Measurements from ENCODE around the gene SKAP2.

SKAP2 gene

GRCh38 chr7:26864309-26865093, at the start of gene SKAP2:
TSS of gene SKAP2 (minus strand) at chr7:26864590. CDS start at chr7:26864429, 161 bp downstream.
- peak; percentile 43 for FAIRE-seq

GRCh38 chr7:26912933-26913536, 48.6 kb upstream of the SKAP2 start:
- no peak for FAIRE-seq

DNA sequence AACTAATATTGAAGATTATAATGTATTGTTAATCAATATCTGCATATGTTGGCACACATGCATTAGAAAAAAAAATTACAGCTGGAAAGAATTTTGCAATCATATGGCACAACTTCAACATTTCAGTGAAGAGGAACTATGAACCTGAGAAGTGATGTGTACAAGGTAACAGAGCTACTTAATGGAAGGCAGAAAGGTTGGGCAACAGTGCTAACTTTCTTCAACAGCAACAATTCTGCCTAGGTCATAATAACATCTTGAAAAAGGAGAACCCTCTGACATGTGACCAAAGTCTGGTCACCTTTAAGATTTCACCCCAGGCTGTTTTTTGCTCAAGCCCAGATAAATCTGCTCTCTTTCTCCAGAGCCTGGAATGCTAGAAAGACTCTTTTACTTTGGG, 47.9 kb upstream of the SKAP2 start:
- FAIRE-seq, result no peak

DNA sequence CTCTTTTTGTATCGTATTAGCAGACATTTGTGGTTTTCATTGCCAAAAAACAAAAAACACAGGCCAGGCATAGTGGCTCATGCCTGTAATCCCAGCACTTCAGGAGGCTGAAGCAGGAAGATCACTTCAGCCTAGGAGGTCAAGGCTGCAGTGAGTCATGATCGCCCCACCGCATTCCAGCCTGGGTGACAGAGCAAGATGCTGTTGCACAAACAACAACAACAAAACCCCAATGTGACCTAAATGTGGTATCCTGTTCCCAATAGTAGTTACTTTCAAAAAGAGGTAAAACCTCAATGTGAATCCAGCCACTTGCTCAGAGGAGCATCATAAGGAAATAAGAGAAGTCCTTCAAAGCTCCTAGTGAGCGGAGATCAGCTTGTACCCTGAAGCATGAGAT, 45.8 kb upstream of the SKAP2 start:
- FAIRE-seq, result no peak

DNA sequence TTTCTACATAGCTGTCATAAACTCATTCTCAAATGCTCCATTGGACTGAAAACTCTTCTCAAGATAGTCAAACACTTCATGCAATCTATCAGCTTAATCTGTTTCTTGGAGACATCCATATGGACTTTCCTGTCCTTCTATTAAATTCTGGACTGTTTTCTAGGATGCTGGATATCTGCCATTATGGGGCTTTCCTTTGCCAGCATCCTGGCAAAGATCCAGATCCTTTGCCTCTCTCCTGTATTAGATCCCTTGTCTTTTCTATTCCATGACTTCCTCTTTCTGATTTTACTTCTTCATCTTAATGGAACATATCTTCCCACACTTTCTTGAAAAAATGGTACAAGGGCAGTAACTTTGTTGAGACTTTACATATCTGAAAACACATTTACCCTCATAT, 35.9 kb upstream of the SKAP2 start:
- FAIRE-seq, result no peak

DNA sequence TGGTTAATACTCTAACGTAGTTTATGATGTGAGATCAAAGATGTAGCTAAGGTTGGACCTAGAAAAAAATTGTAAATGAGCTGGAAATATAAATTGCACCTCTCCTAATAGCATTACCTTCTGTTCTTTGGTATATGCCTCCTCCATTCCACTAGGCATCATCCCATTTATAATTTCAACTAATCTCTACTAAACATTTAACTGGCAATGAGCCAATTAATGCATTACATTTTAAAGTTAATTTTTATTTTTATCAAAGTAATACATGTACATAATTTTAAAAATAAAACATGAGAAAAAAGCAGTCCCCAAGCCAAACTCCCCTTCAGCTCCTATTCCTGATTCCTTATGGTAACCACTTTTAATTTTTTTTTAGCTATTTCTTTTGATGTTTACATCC, 35.1 kb upstream of the SKAP2 start:
- no peak for FAIRE-seq

GRCh38 chr7:26898891-26899290, 34.5 kb upstream of the SKAP2 start:
- FAIRE-seq, result no peak

DNA sequence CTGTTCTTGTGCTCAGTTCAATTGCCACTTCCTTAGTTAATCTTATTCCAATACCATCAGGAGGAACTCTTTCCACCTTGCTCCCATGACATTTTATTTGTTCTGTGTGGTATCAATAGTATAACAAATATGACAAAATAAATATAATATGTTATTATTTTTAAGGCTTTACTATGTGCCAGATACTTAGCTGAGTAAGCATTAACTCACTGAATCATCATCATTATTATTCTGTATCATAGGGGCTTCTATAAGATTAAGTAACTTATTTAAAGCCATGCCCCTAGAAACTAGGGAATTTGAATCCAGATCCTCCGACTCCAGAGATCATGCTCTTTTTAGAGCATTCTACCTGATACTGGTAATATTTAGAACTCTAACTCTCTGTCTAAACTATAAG, 33.5 kb upstream of the SKAP2 start:
- no peak for FAIRE-seq

- no peak for FAIRE-seq
Measured at GRCh38 chr7:26891400-26892350, 27.3 kb upstream of the SKAP2 start.

DNA sequence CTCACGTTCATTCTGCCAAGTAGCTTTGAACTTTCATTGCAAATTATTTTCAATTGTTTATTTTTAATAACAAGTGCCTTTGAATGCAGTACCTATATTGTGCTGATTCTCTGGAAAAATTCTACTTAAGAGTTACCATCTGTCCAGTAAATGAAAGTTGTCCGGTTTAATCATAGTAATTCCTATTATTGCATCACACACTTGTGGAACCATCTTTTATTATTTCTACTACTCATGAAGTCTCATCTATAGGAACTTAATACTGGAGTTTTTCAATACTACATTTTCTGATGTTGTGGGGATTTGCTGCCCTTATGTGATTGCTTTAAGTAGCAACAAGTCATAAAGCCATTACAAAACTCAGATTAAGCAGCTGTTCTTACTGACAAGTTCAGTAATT, 16.5 kb upstream of the SKAP2 start:
- no peak for FAIRE-seq

DNA sequence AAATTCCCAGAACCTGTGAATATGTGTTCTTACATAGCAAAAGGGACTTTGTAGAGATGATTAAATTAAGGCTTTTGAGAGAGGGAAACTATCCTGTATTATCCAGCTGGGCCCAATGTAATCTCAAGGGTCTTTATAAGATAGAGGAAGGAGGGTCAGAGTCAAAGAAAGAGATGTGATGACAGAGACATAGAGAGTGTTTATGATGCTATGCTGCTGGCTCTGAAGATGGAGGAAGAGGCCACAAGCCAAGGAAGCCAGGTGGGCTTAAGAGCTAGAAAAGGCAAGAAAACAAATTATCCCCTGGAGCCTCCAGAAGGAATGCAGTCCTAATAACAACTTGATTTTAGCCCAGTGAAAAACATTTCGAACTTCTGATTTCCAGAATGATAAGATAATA, 15.3 kb upstream of the SKAP2 start:
- FAIRE-seq, result no peak

DNA sequence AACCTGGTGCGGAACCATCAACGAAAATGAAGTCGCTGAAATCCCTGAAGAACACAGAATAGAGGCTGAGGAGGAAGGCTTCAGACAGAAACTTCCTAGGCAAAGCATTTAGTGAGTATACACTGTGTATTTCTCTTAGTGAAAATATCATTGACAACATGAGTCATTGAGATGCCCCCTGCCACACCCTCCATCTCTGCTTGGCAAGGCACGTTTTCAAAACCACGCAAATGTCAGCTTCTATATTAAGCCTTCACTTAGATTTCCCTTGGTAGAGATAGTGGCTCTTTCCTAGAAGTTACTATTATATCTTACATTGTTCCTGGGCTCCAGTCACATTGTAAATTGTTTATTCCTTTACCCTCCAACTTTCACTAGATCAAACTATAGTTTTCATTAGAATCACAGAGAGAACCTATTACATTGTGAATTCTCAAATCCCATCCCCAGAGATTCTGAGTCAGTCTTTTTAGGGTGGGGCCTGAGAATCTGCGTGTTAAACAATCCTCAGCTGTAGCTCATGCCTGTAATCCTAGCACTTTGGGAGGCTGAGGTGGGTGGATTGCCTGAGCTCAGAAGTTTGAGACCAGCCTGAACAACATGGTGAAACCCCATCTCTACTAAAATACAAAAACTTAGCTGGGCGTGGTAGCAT, 4.6 kb upstream of the SKAP2 start:
- no peak for FAIRE-seq

- FAIRE-seq, result no peak
Measured at GRCh38 chr7:26865094-26865388, 651 bp upstream of the SKAP2 start.

DNA sequence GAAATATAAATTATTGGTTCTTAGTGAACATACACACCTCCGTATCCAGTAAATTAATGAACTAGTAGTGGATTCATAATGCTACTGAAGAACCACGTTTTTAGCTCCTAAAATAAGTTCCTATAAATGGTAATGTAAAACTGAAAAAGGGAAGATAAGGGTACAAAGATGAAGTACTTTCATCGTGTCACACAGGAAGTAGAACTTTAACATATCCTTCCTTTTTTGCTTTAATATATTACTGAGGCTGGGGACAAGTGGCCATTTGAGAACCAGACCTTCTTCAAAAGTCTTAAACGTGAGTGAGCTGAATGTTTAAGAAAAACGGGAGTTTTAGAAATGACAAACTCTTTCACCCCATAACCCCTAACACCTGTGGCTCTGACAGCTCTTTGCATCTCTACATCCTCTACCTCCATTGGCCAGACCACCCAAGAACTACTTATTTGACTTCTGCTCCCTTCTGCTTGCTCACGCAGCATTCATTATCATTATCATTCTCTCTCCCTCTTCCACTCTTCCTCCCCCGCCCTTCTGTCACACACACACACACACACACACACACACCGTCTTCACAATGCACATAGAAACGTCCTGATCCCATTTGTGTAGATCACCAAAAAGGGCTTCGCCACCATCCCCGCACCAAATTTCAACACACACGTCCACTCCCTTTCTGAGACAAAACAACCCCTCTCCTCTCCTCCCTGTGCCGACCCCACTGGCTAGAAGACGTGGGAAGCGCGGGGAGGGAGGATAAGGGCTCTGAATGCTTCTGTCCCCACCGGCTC, 677 bp downstream of the SKAP2 start:
- no peak for FAIRE-seq

DNA sequence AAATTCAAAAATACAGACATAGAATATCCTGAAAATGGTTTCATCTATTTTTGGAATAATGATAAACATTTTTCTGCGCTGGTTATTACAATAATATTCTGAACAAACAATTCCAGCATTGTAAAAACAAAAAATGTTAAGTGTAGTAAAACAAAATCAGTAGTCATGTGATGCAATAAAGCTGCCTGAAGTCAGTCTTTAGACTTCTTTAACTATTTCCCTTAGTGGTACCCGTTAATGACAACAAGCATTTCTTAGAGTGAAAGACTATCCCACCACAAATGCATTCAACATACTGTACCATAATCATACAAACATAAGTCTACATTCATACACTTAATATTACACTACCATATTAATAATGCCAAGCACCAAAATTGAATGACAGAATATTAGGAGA, 1.6 kb downstream of the SKAP2 start:
- no peak for FAIRE-seq

DNA sequence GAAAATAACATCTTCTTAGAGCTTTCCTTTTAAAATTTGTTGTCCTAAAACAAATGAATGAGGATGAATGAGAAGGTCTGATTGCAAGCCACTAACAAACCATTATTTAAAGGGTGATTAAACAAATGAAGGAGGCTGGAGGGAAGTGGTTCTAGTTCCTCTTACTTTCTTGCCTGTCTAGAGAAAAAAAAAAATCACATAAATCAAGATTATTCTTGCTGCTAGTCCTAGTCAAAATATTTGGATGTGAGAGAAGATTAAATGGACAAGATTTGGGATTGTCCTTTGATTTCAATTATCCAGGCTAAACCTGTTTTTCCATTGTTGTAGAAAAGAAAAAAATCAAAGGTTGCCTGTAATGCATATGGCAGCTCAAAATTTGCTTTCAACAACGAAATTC, 3.3 kb downstream of the SKAP2 start:
- FAIRE-seq, result no peak

- FAIRE-seq, result no peak
Measured at GRCh38 chr7:26860361-26860760, 4.0 kb downstream of the SKAP2 start.

DNA sequence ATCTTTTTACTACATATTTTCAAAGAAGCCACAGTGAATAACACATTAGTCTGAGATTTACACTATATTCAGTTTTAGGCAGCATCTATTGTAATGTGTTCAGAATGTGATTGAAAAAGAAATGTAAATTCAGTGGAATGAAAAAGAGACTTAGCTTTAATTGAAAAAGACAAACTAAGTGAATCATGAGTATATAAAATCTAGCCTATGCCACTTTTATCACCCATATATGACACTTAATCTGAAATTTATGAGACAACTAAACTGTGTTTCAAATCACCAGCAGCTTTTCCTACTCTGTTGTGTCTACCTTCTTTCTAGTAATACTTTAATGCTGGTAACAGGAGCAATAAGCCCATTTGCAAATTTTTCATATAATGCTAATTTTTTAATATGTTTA, 4.7 kb downstream of the SKAP2 start:
- no peak for FAIRE-seq

DNA sequence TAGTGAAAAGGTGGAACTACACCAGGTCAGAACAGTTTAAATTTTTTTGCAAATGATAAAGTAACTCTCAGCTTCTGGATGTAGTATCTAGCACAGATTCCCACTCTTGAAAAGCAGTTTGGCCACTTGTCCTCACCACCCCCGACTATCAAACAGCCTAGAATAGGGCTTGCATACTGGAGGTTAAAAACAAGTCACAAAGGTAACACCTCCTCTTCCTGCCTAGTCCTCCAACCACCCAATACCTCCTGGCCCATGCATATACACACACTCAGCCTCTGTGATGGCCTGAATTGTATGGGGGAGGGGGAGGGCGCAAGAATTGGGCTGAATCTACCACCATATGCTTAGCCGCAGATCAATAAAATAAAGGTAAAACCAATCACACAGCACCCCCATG, 5.7 kb downstream of the SKAP2 start:
- no peak for FAIRE-seq

DNA sequence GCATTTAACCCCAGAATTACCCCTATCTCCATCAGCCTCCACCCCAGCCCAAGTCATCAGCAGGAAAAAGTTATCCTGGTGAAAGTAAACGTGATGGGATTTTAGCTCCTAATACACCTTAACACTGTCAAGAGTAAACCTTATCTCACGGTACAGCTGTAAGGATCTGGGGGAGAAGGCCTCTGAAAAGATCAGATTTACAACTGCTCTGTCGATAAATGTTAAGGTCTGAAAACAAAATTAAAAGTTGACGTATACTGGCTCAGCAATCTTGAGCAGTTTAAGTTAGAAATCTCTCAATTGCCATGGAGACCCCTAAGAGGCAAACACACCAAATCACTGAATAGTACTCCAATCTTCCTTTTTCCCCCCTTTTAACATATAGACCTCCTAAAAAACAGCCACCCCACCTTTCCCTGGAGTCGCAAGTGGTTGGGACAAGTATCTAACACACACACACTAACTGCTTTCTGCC, 6.1 kb downstream of the SKAP2 start:
- FAIRE-seq, result no peak

- no peak for FAIRE-seq
Measured at GRCh38 chr7:26857506-26858240, 6.7 kb downstream of the SKAP2 start.

GRCh38 chr7:26857170-26857505, 7.3 kb downstream of the SKAP2 start:
- no peak for FAIRE-seq

All from colon (tissue), 2 donors.